GM21786 (cell line): Measurements from ENCODE around the gene SLC36A4.
"Not testable (repeated sequence)": the region's sequence is repeated elsewhere in the genome, so short reads cannot be mapped to it uniquely, and the experiment has no call there.

Source experiments
- ATAC-seq: cut with Tn5 transposase; IDR thresholded peaks from one replicate; pipeline ENCODE4 v1.9.1; 2021; ENCODE audit not compliant: unreplicated experiment

The SLC36A4 gene

GRCh38 chr11:93194673-93195291 lies 3.0 kb downstream of the SLC36A4 start:
- ATAC-seq, result no peak

DNA sequence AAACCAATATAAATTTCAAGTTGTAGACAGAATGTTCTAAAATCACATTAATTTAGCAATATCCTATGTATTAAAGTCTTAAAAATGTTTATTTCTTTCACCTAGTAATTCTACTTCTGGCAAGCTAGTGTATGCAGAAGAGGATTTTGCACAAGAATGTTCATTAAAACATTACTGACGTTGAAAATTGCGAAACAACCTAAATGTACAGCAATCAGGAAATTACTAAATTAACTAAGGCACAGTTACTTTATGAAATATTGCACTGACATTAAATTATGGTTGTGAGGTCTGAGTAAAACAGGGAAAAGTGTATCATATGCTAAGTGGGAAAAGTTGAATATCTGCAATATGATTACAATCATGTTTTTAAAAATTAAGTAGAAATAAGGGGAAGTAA lies 4.1 kb downstream of the SLC36A4 start:
- no peak for ATAC-seq

DNA sequence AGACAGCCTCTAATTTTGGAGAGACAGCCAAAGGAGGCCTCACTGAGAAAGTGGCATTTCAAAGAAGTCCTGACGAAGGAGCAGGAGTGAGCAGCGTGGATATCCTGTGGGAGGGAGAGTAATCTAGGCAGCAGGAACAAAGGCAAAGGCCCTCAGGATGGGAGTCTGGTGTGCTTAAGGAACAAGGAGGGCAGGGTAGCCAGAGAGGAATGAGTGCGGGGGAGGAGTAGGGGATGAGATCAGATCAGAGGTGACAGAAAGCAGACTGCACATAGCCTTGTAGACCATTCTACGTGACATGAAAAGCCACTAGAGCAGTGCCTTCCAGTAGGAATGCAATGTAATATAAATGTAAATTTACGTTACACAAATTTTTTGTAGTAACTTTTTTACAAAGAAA lies 5.6 kb downstream of the SLC36A4 start:
- ATAC-seq, result no peak

GRCh38 chr11:93189462-93189861 lies 8.3 kb downstream of the SLC36A4 start:
- no peak for ATAC-seq

- no peak for ATAC-seq
Observed at GRCh38 chr11:93188726-93189125, 9.1 kb downstream of the SLC36A4 start.

DNA sequence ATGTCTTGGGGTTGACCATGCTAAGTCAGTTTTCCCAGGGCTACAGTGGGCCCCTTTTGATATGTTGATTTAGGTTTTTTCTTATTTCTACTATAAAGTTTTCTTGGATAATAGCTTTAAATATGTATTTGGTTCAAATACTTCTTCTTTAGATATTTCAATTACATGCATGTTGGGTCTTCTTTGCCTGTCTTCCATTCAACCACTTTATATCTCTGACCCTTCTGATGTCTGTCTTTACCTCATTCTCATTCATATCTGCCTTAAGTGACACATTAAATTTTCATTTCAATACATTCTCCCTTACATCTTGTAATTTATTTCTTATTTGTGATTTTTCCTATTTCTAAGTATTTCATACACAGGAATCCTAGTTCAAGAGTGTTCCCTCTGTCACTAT lies 10.5 kb downstream of the SLC36A4 start:
- ATAC-seq, result no peak

DNA sequence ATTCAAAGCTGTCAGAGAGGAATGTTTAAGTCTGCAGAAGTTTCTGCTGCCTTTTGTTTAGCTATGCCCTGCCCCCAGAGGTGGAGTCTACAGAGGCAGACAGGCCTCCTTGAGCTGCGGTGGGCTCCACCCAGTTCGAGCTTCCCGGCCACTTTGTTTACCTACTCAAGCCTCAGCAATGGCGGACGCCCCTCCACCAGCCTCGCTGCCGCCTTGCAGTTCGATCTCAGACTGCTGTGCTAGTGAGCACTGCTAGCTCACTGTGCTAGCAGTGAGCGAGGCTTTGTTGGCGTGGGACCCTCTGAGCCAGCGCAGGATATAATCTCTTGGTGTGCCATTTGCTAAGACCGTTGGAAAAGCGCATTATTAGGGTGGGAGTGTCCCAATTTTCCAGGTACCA lies 19.9 kb downstream of the SLC36A4 start:
- not testable (repeated sequence) for ATAC-seq

DNA sequence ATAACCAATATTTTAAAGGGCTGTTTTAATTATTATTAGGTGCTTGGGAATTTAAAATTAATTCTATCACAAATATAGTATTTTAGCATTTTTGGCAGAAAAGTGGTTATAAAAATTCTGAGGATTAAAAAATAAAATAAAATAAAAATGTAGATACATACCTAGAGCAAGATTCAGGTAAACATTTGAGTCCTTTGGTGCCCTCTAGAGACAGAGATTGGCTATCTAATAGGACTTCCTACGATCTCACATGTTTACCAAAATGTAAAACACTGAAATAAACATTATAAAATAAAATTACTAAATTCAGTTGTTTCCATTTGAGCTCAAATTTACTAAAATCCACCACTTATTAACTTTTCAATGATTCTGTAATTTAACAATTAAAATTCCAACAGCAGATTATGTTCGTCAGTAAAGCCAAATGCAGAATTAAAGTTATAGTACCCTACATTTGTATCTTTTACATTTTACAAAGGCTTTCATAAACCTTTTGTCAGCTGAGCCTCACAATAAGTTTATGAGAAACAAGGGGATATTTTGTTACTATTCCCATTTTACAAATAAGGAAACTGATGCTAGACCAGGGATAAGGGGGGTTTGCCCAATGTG lies 27.7 kb downstream of the SLC36A4 start:
- no peak for ATAC-seq

GRCh38 chr11:93169143-93169542 lies 28.6 kb downstream of the SLC36A4 start:
- ATAC-seq, result no peak

DNA sequence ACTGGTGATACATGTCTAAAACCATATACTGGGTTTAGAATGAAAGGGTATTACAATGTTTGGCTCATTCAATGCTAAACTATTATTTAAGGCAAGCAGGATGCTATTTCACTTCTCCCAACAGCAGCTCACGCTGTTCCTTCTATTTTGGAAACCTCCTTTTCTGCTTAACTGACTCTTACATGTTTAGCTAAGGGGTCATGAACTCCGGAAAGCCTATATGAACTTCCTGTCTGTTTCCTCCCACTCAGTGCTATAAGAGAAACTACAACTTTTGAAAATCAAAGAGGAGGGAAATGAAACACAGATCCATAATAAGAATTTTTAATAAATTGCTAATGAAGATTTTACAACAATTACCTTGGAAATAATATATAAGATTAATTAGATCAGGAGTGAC lies 30.9 kb downstream of the SLC36A4 start:
- ATAC-seq, result peak; percentile 71

DNA sequence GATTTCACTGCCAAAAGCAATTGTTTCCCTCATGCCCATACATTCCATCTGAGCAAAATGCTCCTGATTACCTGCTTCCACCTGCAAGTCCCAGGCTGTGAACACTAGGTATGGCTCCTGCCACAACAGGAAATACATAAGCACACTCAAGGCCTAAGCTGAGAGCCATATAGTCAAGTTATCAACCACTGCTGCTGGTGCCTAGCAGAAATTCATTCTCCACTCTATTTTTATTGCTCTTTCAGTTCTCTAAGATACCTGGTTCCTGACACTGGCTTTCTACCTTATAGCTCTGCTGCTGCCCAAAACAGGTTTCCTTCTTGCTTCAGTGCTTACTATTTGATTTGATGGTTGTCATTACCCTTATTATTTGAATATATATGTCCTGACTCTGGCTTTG lies 31.6 kb downstream of the SLC36A4 start:
- ATAC-seq, result no peak

- ATAC-seq, result no peak
Observed at GRCh38 chr11:93160808-93161207, 37.0 kb downstream of the SLC36A4 start.

DNA sequence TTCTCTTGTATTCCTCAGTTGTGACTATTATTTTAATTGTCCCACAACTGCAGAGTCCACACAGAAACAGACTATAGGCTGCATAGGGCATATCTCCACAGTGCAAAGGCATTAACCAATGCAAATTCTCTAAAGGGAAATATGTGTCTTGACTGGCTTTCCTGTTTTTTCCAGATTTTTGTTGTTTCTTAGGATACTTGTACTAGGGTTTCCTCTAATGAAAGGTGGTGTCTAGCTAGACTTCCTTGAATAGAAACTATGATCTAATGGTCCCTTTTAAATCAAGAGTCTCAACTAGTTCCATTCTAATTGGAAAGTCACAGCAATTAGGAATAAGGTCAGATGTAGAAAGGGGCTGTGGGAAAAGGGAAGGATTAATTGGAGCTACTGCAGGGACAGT lies 37.6 kb downstream of the SLC36A4 start:
- ATAC-seq, result no peak

- ATAC-seq, result no peak
Observed at GRCh38 chr11:93159721-93160120, 38.1 kb downstream of the SLC36A4 start.

DNA sequence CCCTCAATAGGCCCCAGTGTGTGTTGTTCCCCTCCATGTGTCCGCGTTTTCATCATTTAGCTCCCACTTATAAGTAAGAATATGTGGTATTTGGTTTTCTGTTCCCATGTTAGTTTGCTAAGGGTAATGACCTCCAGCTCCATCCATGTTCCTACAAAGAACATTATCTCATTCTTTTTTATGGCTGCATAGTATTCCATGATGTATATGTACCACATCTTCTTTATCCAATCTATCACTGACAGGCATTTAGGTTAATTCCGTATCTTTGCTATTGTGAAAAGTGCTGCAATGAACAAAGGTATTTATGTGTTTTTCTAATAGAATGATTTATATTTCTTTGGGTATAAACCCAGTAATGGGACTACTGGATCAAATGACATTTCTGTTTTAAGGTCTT lies 42.1 kb downstream of the SLC36A4 start:
- ATAC-seq, result no peak

DNA sequence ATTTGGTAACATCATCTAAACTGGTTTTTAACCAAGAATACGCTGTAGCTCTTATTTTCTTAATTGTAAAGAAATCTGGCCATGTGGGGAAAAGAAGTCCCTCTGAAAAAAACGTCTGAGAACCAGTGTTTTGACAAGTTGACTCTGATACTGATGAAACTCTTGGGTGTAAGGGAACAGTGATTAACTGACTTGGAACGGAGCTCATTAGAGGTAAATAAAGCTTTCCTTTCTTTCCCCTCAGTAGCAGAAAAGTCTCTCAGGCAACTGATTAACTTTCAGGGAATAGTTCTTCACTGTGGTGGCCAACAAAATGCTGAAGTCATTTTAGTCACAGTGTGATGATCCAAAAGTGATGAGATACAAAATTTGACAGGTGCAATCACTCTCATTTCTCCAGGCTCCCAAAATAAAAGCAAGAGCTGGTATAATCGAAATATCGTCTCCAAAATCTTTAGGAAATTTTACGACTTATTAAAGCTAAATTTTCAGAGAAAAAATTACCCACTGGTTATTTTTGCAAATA lies 52.3 kb downstream of the SLC36A4 start:
- no peak for ATAC-seq

DNA sequence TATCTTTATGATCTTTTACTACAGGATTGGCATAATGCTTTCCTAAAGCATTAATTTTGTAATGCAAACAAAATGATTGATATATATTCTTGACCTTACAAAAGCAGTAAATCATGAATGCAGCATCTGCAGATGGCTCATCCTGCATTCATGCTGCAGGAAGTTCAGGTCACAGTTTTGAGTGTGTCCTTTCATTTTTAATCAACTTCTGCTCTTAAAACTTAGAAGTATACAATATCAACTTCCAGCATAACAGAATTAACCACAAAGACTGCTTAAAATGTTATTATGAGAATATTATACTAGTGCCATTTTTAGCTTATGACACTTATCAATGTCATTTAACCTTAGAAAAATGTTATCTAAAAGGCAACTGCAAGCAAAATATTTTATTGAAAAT lies 54.0 kb downstream of the SLC36A4 start:
- ATAC-seq, result peak; percentile 70

DNA sequence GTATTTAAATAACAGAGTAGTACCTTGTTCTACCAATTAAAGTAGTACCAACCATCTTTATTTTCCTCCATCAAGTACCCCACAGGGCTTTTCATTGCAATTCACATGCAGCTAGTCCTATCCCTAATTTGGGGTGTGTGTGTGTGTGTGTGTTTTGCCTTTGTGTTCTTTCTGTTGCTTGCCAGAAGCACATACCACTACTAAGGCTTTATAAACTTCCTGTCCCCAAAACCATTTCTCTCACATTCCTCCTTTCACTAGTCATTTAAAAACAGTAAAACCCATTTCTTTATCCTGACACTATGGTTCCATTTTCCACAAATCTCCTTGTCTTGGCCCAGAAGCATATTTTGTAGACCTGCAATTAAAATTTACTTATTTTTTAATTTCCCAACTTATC lies 54.6 kb downstream of the SLC36A4 start:
- no peak for ATAC-seq

DNA sequence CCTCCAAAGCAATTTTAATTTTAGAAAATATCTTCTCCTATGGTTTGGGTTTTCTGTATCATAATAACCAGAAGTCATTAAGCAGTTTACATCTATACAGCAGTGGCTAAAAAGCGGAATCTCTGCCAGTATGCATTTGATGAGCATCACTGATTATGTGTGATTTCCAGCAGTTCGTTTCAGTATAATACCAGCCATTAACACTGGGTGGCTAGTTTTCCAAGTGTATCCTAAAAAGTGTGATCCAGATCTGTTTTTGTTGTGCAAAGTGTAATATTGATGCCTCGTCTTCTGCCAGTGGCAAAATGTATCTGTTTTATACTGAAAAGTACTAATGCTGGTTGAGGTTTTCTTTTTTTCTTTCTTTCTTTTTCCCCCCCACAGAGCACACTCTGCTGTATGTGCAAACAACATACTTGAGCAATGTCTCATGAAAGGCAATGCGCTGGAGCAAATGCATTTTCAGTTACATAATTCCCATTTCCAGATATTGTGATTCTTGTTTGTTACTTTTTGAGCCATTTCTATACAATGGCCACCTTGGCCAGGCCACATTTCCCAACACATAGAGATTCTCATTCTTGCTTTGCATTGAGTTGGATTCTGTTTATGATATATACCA lies 64.2 kb downstream of the SLC36A4 start:
- no peak for ATAC-seq

GRCh38 chr11:93132836-93133235 lies 65.0 kb downstream of the SLC36A4 start:
- ATAC-seq, result no peak

- ATAC-seq, result no peak
Observed at GRCh38 chr11:93131709-93132108, 66.1 kb downstream of the SLC36A4 start.

DNA sequence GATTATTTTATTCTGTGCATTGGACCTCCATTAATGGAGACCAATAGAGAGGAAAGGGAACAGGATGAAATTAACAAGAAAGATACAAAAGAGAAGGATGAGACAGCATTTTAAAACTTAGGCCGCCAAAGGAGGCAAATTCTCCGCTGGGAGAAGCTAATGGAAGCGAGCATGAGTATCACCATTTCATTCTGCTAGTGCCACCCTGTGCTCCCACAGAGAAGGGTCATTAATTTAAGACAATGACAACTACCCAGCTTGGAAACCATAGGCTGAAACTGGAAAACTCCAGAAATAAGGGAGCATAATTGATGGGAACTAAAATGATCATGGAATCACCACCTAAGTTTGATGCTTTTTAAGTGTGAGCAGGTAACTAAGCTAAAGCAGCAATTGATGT lies 69.2 kb downstream of the SLC36A4 start:
- no peak for ATAC-seq
